Upper lobe of left lung (tissue), 6 donors: ENCODE results near the gene CRK. TPM values are rescaled to one million over a fixed set of nuclear protein-coding genes. Genes with fewer than 3 reads are reported as not detected.
A peak's percentile ranks its signal among the peaks of the same experiment; 100 is the strongest.

Experiments used
- ATAC-seq, 2 donors: fragments of 200-7000 bp; cut with Tn5 transposase; one replicate each; pipeline ENCODE4 v1.9.1; 2022; ENCODE audit warnings: mild to moderate bottlenecking in 2 of 2, moderate library complexity in 2 of 2; ENCODE audit not compliant: low FRiP score in 2 of 2
- DNase-seq, 2 donors: peaks; one replicate each; pipeline ENCODE4 v3.0.0-alpha.2; 2019 to 2020
- H3K27ac ChIP-seq, 4 donors: fragments of 200-600 bp; sonication (generic); one replicate each; pipeline ENCODE4 v1.5.1; 2016 to 2019
- H3K27me3 ChIP-seq, 4 donors: fragments of 200-600 bp; sonication (generic); one replicate each; pipeline ENCODE4 v1.5.1; 2017 to 2019
- H3K36me3 ChIP-seq, 4 donors: fragments of 200-600 bp; sonication (generic); one replicate each; pipeline ENCODE4 v1.5.1; 2016 to 2019
- H3K4me1 ChIP-seq, 4 donors: fragments of 200-600 bp; sonication (generic); one replicate each; pipeline ENCODE4 v1.5.1; 2018 to 2019
- H3K4me3 ChIP-seq, 4 donors: fragments of 200-600 bp; sonication (generic); one replicate each; pipeline ENCODE4 v1.5.1; 2017 to 2019; ENCODE audit warnings: mild to moderate bottlenecking in 2 of 4, moderate library complexity in 1 of 4
- H3K9me3 ChIP-seq, 4 donors: fragments of 200-600 bp; sonication (generic); one replicate each; pipeline ENCODE4 v1.5.1; 2018 to 2019
- CTCF ChIP-seq, 6 experiments: fragments of 450-650 bp in 4 of 6; fragments of 200-600 bp in 2 of 6; sonication (generic) in 2 of 6; IDR thresholded peaks; one replicate each; pipeline ENCODE4 v1.5.1; 2016 to 2019; ENCODE audit warnings: antibody characterized with exemption in 6 of 6
- EP300 ChIP-seq, 4 donors: sonication (generic); formaldehyde crosslinking; IDR thresholded peaks; one replicate each; pipeline ENCODE4 v1.5.1; 2017; ENCODE audit warnings: antibody characterized with exemption in 4 of 4, control low read depth in 2 of 4
- POLR2A ChIP-seq, 4 donors: fragments of 450-650 bp; IDR thresholded peaks; one replicate each; pipeline ENCODE4 v1.5.1; 2016 to 2017; ENCODE audit warnings: antibody characterized with exemption in 4 of 4, mild to moderate bottlenecking in 2 of 4
- POLR2AphosphoS5 ChIP-seq, 2 donors: sonication (generic); formaldehyde crosslinking; IDR thresholded peaks; one replicate each; pipeline ENCODE4 v1.5.1; 2017; ENCODE audit warnings: antibody characterized with exemption in 2 of 2
- WGBS, 2 donors: methylation state at CpG; one replicate each; pipeline ENCODE4 v1.1.5; 2017 to 2018; 5-methylcytosine and 5-hydroxymethylcytosine counted together
- total RNA-seq, 6 donors: library from RNA; depleted of rRNA in 4 of 6; stranded (reverse); fragments of >200 nt in 4 of 6; gene quantifications; one replicate each; pipeline versions ENCODE4 v1.1.0 to v1.2.1, GENCODE V29; 2016 to 2021
- donor health status: DM: no; HTN: no; CAD: no; lungs with moderate emphysema.
- donor health status: DM: no; HTN: yes; CAD: no; lungs with severe emphysema.

CRK gene
- total RNA-seq, 6 donors from 2014 or later: 37.7 to 121 (median 65.8) TPM

GRCh38 chr17:1484060-1484535 lies 28.1 kb upstream of the CRK start:
- peak in 1 of 2 donors; percentile 78 for DNase-seq
- 88% methylated on average over 29 of the region's 29 CpGs for WGBS, 2 donors
- H3K27me3 ChIP-seq: no peaks in the 10 kb centered on the region
- H3K36me3 ChIP-seq: peaks cover 20 to 49% (median 38%) of the 10 kb centered on the region in 4 donors
- no peaks in the 10 kb centered on the region for H3K9me3 ChIP-seq
- ATAC-seq: no peak
- TF ChIP-seq EP300 (IDR thresholded peaks at IDR 0.05) (no peak), CTCF (IDR thresholded peaks at IDR 0.05) (no peak), POLR2AphosphoS5 (IDR thresholded peaks at IDR 0.05) (no peak), POLR2A (IDR thresholded peaks at IDR 0.05) (no peak)
- H3K4me3 ChIP-seq: peak overlapping the region in 3 of 4 donors; percentile 59 to 84 (median 71)
- peak overlapping the region; percentile 91 to 98 (median 96) for H3K27ac ChIP-seq
- H3K4me1 ChIP-seq: peaks cover 29 to 57% (median 39%) of the 10 kb centered on the region in 4 donors

DNA sequence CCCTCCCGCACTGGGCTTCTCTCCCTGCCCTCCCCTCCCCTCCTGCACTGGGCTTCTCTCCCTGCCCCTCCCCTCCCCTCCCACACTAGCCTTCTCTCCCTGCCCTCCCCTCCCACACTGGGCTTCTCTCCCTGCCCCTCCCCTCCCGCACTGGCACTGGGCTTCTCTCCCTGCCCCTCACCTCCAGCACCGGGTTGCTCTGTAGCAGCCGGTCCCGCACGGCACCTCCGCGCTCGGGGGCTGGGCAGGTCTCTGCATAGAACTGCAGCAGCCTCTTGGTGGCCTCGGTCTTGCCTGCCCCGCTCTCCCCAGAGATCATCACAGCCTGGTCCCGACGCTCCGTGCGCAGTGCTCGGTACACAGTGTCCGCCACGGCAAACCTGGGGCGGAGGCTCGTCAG lies 26.6 kb upstream of the CRK start:
- peaks cover 19 to 45% (median 29%) of the 10 kb centered on the region in 4 donors for H3K4me1 ChIP-seq
- peaks cover 30 to 63% (median 52%) of the 10 kb centered on the region in 4 donors for H3K36me3 ChIP-seq
- no peak for ATAC-seq
- DNase-seq: peak in 1 of 2 donors; percentile 85
- WGBS, 2 donors: 67 to 89% methylated on average over 1 to 8 of the region's 20 CpGs
- no peak for TF ChIP-seq POLR2AphosphoS5 (IDR thresholded peaks at IDR 0.05)
- TF ChIP-seq POLR2A (IDR thresholded peaks at IDR 0.05): no peak
- no peak for TF ChIP-seq EP300 (IDR thresholded peaks at IDR 0.05)
- no peak for TF ChIP-seq CTCF (IDR thresholded peaks at IDR 0.05)
- no peak overlapping the region for H3K4me3 ChIP-seq
- no peaks in the 10 kb centered on the region for H3K9me3 ChIP-seq
- no peaks in the 10 kb centered on the region for H3K27me3 ChIP-seq
- peak overlapping the region in 2 of 4 donors; percentile 76 to 96 for H3K27ac ChIP-seq

GRCh38 chr17:1481736-1482135 lies 25.7 kb upstream of the CRK start:
- DNase-seq (no peak), ATAC-seq (no peak)
- 78 to 80% methylated on average over 11 of the region's 11 CpGs for WGBS, 2 donors
- H3K27ac ChIP-seq: no peak overlapping the region
- peaks cover 32 to 72% (median 61%) of the 10 kb centered on the region in 4 donors for H3K36me3 ChIP-seq
- no peak overlapping the region for H3K4me3 ChIP-seq
- TF ChIP-seq EP300 (IDR thresholded peaks at IDR 0.05): no peak
- no peak for TF ChIP-seq POLR2A (IDR thresholded peaks at IDR 0.05)
- TF ChIP-seq CTCF (IDR thresholded peaks at IDR 0.05): no peak
- TF ChIP-seq POLR2AphosphoS5 (IDR thresholded peaks at IDR 0.05): no peak
- peaks cover 11 to 35% (median 20%) of the 10 kb centered on the region in 4 donors for H3K4me1 ChIP-seq
- H3K9me3 ChIP-seq: no peaks in the 10 kb centered on the region
- H3K27me3 ChIP-seq: no peaks in the 10 kb centered on the region

DNA sequence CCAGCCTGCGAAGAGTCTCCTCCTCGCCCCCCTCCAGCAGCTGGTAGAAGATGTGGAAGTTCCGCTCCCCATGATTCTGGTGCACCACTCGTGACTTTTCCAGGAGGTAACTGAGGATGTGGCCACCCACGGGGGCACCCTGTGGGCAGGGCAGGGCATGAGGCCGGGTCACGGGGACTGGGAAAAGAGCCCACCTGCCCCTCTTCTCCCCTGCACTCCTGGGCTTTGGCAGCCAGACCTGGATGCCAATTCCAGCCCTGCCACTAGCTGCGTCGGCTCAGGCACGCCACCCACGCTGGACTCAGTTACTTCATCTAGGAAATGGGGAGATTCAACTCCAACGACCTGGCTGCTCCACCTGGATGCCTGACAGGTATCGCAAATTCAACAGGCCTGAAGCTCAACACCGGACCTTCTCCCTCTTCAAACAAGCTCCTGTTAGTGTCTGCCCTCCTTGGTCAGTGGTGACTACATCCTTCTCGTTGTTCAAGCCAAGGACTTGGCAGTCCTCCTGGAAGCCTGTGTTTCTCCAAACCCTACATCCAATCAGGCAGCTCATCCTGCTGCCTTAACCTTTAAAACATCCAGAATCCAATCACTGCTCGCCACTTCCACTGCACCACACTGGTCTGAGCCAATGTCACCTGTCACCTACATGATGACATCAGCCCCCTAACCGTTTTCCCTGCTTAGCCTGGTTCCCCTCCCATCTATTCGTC lies 24.9 kb upstream of the CRK start:
- H3K27ac ChIP-seq: no peak overlapping the region
- no peak for TF ChIP-seq EP300 (IDR thresholded peaks at IDR 0.05)
- peak in 1 of 2 donors; percentile 74 for DNase-seq
- no peak for ATAC-seq
- H3K36me3 ChIP-seq: peaks cover 36 to 81% (median 68%) of the 10 kb centered on the region in 4 donors
- no peaks in the 10 kb centered on the region for H3K9me3 ChIP-seq
- H3K4me3 ChIP-seq: no peak overlapping the region
- WGBS, 2 donors: 81 to 83% methylated on average over 8 to 17 of the region's 18 CpGs
- peaks cover 9 to 32% (median 16%) of the 10 kb centered on the region in 4 donors for H3K4me1 ChIP-seq
- H3K27me3 ChIP-seq: no peaks in the 10 kb centered on the region

DNA sequence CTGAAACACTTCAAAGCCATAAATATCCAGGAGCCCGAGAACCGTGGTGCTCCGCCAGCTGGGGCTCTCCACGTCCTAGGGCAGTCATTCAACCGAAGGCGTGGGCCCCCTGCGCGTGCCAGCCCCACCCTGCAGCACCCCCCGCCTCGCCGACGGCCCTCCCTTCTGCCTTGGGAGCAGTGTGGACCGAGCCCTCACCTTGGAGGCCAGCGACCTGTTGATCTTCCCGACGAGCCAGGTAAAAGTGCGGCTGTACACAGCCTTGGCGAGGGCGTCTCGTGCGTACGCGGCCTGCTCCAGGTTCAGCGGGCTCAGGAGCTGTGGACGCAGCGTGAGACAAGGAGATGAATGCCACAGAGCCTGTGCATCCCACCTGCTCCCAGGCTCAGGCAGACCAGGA lies 22.4 kb upstream of the CRK start:
- Histone ChIP-seq H3K9me3 (no peaks in the 10 kb centered on the region), H3K27me3 (no peaks in the 10 kb centered on the region), H3K36me3 (peaks cover 35 to 98% (median 79%) of the 10 kb centered on the region in 4 donors), H3K4me1 (peaks cover 2 to 21% (median 10%) of the 10 kb centered on the region in 4 donors), H3K4me3 (no peak overlapping the region), H3K27ac (no peak overlapping the region)
- peak in 1 of 2 donors; percentile 79 for DNase-seq
- no peak for ATAC-seq
- 94% methylated on average over 12 to 26 of the region's 26 CpGs for WGBS, 2 donors
- TF ChIP-seq POLR2A (IDR thresholded peaks at IDR 0.05) (no peak), CTCF (IDR thresholded peaks at IDR 0.05) (no peak), POLR2AphosphoS5 (IDR thresholded peaks at IDR 0.05) (no peak), EP300 (IDR thresholded peaks at IDR 0.05) (no peak)
